Left lung (tissue), 10 donors: ENCODE measurements around the gene PDXK. TPM values are rescaled to one million over a fixed set of nuclear protein-coding genes. Genes with fewer than 3 reads are reported as not detected.

Source experiments
- ATAC-seq: fragments of 200-7000 bp; cut with Tn5 transposase; one replicate; pipeline ENCODE4 v1.9.1; 2020; ENCODE audit warnings: moderate library complexity
- DNase-seq, 4 donors: peaks; one replicate each; pipeline ENCODE4 v3.0.0-alpha.2; 2013 to 2020
- H3K27ac ChIP-seq, 2 donors: fragments of 200-600 bp; sonication (generic) in 1 of 2; one replicate each; pipeline versions ENCODE4 v1.5.0 to v1.8.0; 2020 to 2021
- H3K27me3 ChIP-seq, 2 donors: fragments of 200-600 bp; sonication (generic) in 1 of 2; one replicate each; pipeline versions ENCODE4 v1.5.0 to v1.8.0; 2020 to 2021
- H3K36me3 ChIP-seq, 2 donors: fragments of 200-600 bp; sonication (generic) in 1 of 2; one replicate each; pipeline versions ENCODE4 v1.5.0 to v1.8.0; 2020 to 2021
- H3K4me1 ChIP-seq, 2 donors: fragments of 200-600 bp; one replicate each; pipeline ENCODE4 v1.8.0; 2021
- H3K4me3 ChIP-seq, 2 donors: fragments of 200-600 bp; sonication (generic) in 1 of 2; one replicate each; pipeline versions ENCODE4 v1.5.0 to v1.8.0; 2020 to 2021; ENCODE audit warnings: mild to moderate bottlenecking in 1 of 2
- H3K9me3 ChIP-seq, 2 donors: fragments of 200-600 bp; sonication (generic) in 1 of 2; one replicate each; pipeline versions ENCODE4 v1.5.0 to v1.8.0; 2020 to 2021
- CTCF ChIP-seq, 2 donors: fragments of 200-600 bp; sonication (generic) in 1 of 2; IDR thresholded peaks; one replicate each; pipeline versions ENCODE4 v1.5.0 to v1.8.0; 2021; ENCODE audit warnings: antibody characterized with exemption in 2 of 2
- intact Hi-C, 2 donors: fragments of 100-400 bp; cut with DNase I; formaldehyde crosslinking; loops; one replicate each; pipeline versions ENCODE4 v1.11.2 to v1.14.2; 2022
- polyA plus RNA-seq, 6 donors: library from polyadenylated mRNA; unstranded; fragments of 120-200 nt; gene quantifications; one replicate each; pipeline ENCODE4 v1.2.1, GENCODE V29; 2013; ENCODE audit not compliant: insufficient read length in 6 of 6
- total RNA-seq, 2 donors: library from RNA; stranded (reverse); fragmentation: NEBNext Ultra II Directional; extraction: Animal tissue kit (Norgen Biotek cat#: 25700); gene quantifications; one replicate each; pipeline ENCODE4 v1.2.1, GENCODE V29; 2021
- donor health status: DM: no; HTN: yes; CAD: no.
- donor health status: DM: no; HTN: no; CAD: no.

Gene PDXK
- total and polyA plus RNA-seq, 8 donors = 36.9 to 305 (median 43.9) TPM

GRCh38 chr21:43775795-43776430 lies 57.0 kb downstream of the PDXK start, which contains the start of gene CSTB:
TSS of gene CSTB (minus strand) at chr21:43776308. CDS start at chr21:43776269, 39 bp downstream.
- Histone ChIP-seq H3K27ac (peak within 1 kb of the TSS; percentile 85 to 92), H3K36me3 (peaks cover 0 to 24% of the 10 kb centered on the region in 2 donors), H3K4me3 (peak within 1 kb of the TSS; percentile 77 to 97), H3K9me3 (no peaks in the 10 kb centered on the region), H3K4me1 (peaks cover 8 to 42% of the 10 kb centered on the region in 2 donors), H3K27me3 (no peaks in the 10 kb centered on the region)
- intact Hi-C loops = loop anchor here in 1 of 2 donors (10.0 kb wide), 1 partner anchor 61 kb away; the partner anchor contains the start of gene PDXK
- peak; percentile 79 for ATAC-seq
- TF ChIP-seq CTCF (IDR thresholded peaks at IDR 0.05) = no peak
- DNase-seq = peak; percentile 74 to 98 (median 84)

GRCh38 chr21:43777953-43778352 lies 59.0 kb downstream of the PDXK start:
- no peaks in the 10 kb centered on the region for H3K9me3 ChIP-seq
- TF ChIP-seq CTCF (IDR thresholded peaks at IDR 0.05) = no peak
- H3K4me3 ChIP-seq = no peak overlapping the region
- no peak for ATAC-seq
- H3K4me1 ChIP-seq = peaks cover 8 to 36% of the 10 kb centered on the region in 2 donors
- DNase-seq = peak in 1 of 4 donors; percentile 60
- peaks cover 0 to 18% of the 10 kb centered on the region in 2 donors for H3K36me3 ChIP-seq
- no peak overlapping the region for H3K27ac ChIP-seq
- intact Hi-C loops = loop anchor here in 1 of 2 donors (10.0 kb wide), 1 partner anchor 63 kb away; the partner anchor contains the start of gene PDXK
- H3K27me3 ChIP-seq = no peaks in the 10 kb centered on the region

GRCh38 chr21:43778469-43779335 lies 59.8 kb downstream of the PDXK start:
- intact Hi-C loops = loop anchor here in 1 of 2 donors (10.0 kb wide), 1 partner anchor 64 kb away; the partner anchor contains the start of gene PDXK
- DNase-seq (peak in 1 of 4 donors; percentile 62), ATAC-seq (no peak)
- Histone ChIP-seq H3K9me3 (no peaks in the 10 kb centered on the region), H3K27me3 (no peaks in the 10 kb centered on the region), H3K4me1 (peaks cover 8 to 38% of the 10 kb centered on the region in 2 donors), H3K4me3 (no peak overlapping the region), H3K27ac (peak overlapping the region in 1 of 2 donors; percentile 53), H3K36me3 (peaks cover 0 to 10% of the 10 kb centered on the region in 2 donors)
- no peak for TF ChIP-seq CTCF (IDR thresholded peaks at IDR 0.05)

GRCh38 chr21:43779660-43780059 lies 60.7 kb downstream of the PDXK start:
- H3K9me3 ChIP-seq = no peaks in the 10 kb centered on the region
- intact Hi-C loops = loop anchor here in 1 of 2 donors (10.0 kb wide), 1 partner anchor 65 kb away; the partner anchor contains the start of gene PDXK
- H3K27me3 ChIP-seq = no peaks in the 10 kb centered on the region
- H3K4me3 ChIP-seq = no peak overlapping the region
- H3K36me3 ChIP-seq = peaks cover 0 to under 1% of the 10 kb centered on the region in 2 donors
- no peak for TF ChIP-seq CTCF (IDR thresholded peaks at IDR 0.05)
- peak overlapping the region in 1 of 2 donors; percentile 53 for H3K27ac ChIP-seq
- DNase-seq = no peak
- no peak for ATAC-seq
- H3K4me1 ChIP-seq = peaks cover 8 to 28% of the 10 kb centered on the region in 2 donors
